Effector memory CD8-positive, alpha-beta T cell (primary cell): ENCODE measurements around the gene KIF1A.

Source experiments
- ATAC-seq: fragments of 150-1000 bp; cut with Tn5 transposase; replicated peaks from 2 replicates; pipeline ENCODE4 v1.10.0; 2021; ENCODE audit warnings: mild to moderate bottlenecking, moderate library complexity
- DNase-seq, 3 experiments: peaks; one replicate each; pipeline ENCODE4 v3.0.0; 2021
- H3K27ac Mint-ChIP-seq, 2 donors: one replicate each; pipeline ENCODE4 v1.8.0; 2022; ENCODE audit warnings: mild to moderate bottlenecking in 2 of 2, mixed read lengths in 2 of 2, moderate library complexity in 2 of 2
- H3K27me3 Mint-ChIP-seq, 2 donors: one replicate each; pipeline ENCODE4 v1.8.0; 2022; ENCODE audit warnings: mixed read lengths in 2 of 2
- H3K36me3 Mint-ChIP-seq: one replicate; pipeline ENCODE4 v1.8.0; 2022; ENCODE audit warnings: mild to moderate bottlenecking, moderate library complexity, mixed read lengths; ENCODE audit not compliant: insufficient read depth
- H3K4me1 Mint-ChIP-seq, 2 donors: one replicate each; pipeline ENCODE4 v1.8.0; 2022; ENCODE audit warnings: low read depth in 2 of 2, mixed read lengths in 2 of 2
- H3K4me3 Mint-ChIP-seq, 2 donors: one replicate each; pipeline ENCODE4 v1.8.0; 2022; ENCODE audit warnings: mild to moderate bottlenecking in 2 of 2, mixed read lengths in 2 of 2, moderate library complexity in 2 of 2
- H3K9me3 Mint-ChIP-seq, 2 donors: one replicate each; pipeline ENCODE4 v1.8.0; 2022; ENCODE audit warnings: mixed read lengths in 2 of 2

KIF1A gene

DNA sequence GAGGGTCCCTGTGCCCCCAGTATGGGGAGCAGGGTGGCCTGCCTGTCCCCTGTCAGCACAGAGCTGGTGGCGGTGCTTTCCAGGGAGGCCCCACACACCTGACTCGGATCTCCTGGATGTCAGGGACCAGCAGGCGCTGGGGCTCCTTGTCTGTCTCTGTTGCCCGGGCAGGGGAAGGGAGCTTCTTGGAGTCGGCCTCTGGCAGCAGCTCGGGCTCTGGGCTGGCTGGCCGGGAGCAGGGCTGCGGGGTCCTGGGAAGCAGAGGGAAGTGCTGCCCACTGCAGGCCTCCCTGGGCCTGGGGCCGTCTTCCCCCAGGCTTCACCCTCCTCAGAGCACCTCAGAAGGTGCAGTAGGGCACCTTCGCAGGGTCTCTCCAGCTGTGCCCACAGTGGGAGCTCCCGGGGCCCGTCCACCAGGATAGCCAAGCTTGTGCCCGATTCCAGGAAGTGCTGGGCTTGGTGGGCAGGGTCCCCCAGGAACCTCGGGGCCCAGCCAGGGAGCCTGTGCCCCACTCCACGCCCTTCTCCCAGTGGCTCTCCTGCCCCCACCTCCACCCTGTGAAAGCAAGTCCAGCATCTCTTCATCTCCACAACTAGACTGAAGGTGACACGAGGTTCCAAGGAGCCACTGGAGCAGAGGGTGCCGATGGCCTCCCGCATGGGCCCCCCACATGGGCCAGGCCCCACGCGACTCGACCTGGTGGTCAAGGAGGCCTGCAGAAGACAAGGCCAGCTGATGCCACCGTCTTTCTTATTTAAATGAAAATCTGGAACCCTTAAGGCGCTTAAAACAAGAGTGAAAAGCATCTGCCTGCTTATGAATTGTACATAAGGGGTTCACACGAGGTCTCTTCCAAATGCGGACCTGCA lies 100.1 kb downstream of the KIF1A start:
- no peaks in the 10 kb centered on the region for H3K9me3 Mint-ChIP-seq
- no peak overlapping the region for H3K4me3 Mint-ChIP-seq
- DNase-seq (no peak), ATAC-seq (no peak)
- H3K27ac Mint-ChIP-seq: no peak overlapping the region
- H3K36me3 Mint-ChIP-seq: no peaks in the 10 kb centered on the region
- H3K4me1 Mint-ChIP-seq: no peaks in the 10 kb centered on the region
- peaks cover 16 to 19% of the 10 kb centered on the region in 2 donors for H3K27me3 Mint-ChIP-seq

DNA sequence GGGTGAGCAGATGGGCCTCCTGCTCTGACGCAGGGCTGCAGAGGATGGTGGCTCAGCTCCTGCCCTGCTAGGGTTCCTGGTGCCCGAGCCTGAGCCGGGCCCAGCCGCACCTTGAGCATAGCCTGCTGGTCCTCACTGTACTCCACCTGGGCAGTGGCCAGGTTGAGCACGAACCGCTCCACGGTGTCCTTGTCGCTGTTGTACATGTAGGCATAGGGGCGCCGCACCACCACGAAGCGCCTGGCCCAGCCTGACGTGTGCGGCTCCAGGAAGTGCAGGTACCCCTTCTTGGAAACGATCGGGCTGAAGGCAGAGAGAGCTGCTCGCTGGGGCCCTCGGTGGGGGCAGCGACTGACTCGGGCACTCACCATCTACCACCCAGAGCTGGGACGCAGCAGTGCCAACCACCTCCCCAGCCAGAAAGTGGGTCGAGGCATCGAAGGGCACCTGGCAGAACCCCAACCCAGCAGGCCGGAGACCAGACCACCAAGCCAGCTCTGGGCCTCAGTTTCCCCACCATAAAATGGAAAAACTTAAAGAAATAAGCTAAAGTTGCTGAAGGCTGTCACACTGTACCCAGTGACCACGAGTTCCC lies 101.0 kb downstream of the KIF1A start:
- H3K27ac Mint-ChIP-seq: no peak overlapping the region
- no peaks in the 10 kb centered on the region for H3K4me1 Mint-ChIP-seq
- H3K4me3 Mint-ChIP-seq: no peak overlapping the region
- no peaks in the 10 kb centered on the region for H3K9me3 Mint-ChIP-seq
- no peak for ATAC-seq
- H3K36me3 Mint-ChIP-seq: no peaks in the 10 kb centered on the region
- DNase-seq: no peak
- H3K27me3 Mint-ChIP-seq: peaks cover 14 to 16% of the 10 kb centered on the region in 2 donors

DNA sequence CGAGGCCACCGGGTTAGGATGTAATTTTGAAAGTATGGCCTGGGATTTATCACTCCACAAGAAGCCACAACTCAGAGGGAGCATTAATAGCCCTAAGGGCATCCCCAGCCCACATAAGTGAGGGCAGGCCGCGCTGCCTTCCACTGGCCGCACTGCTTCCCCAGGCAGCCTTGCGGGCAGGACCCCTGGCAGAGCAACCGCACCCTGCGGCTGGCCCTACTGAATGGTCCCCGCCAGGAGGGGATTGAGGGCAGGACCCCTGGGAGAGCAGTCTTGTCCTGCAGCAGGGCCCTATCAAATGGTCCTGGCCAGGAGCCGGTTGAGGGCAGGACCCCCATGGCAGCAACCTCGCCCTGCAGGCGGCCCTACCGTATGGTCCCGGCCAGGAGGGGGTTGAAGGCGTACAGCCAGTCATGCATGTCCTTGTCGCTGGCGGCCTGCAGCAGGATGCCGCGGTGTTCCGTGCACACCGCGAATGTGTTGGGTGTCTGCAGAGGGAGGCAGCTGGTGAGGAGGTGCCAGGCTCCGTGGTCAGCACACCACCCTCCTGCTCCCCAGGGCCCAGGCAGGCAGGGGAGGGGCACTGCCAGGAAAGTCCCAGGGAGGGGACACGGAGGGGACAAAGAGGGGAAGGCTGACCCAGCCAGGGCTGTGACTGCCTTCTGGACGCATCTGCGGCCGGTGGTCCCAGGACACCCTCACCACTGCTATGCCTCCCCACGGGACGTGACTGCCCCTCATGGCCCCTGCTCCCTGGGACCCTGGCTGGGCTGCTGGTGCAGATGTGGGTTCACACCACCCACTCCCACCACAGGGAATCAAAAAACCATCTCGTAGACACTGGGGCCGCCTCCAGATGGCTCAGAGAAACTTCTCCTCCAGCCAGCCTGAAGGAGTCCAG lies 102.1 kb downstream of the KIF1A start:
- Mint-ChIP-seq H3K9me3 (no peaks in the 10 kb centered on the region), H3K4me1 (no peaks in the 10 kb centered on the region), H3K4me3 (no peak overlapping the region), H3K36me3 (no peaks in the 10 kb centered on the region), H3K27me3 (peaks cover 7 to 9% of the 10 kb centered on the region in 2 donors), H3K27ac (no peak overlapping the region)
- DNase-seq (no peak), ATAC-seq (no peak)

DNA sequence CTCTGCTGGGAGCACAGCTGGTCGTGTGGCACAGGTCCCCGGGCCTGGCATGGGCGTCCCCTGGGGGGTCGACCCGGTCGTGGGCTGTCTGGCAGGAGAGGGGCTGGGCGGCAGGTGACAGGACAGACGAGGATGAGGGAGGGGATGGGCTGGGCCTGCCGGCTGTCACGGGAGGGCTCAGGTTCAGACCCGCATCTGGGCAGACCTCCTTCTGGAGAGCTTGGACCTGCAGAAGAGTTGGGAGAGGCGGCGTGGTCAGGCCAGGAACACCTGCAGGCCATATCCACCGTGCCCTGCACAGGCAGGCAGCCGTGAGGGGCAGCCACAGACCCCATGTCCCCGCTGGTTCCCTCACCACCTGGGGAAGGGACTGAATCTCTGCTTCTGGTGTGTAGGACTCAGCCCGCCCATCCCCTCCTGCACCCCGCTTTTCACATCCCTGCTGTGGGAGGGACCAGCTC lies 102.8 kb downstream of the KIF1A start:
- H3K9me3 Mint-ChIP-seq: no peaks in the 10 kb centered on the region
- ATAC-seq (no peak), DNase-seq (no peak)
- no peak overlapping the region for H3K4me3 Mint-ChIP-seq
- no peaks in the 10 kb centered on the region for H3K4me1 Mint-ChIP-seq
- no peak overlapping the region for H3K27ac Mint-ChIP-seq
- no peaks in the 10 kb centered on the region for H3K36me3 Mint-ChIP-seq
- H3K27me3 Mint-ChIP-seq: peaks cover 7 to 9% of the 10 kb centered on the region in 2 donors

DNA sequence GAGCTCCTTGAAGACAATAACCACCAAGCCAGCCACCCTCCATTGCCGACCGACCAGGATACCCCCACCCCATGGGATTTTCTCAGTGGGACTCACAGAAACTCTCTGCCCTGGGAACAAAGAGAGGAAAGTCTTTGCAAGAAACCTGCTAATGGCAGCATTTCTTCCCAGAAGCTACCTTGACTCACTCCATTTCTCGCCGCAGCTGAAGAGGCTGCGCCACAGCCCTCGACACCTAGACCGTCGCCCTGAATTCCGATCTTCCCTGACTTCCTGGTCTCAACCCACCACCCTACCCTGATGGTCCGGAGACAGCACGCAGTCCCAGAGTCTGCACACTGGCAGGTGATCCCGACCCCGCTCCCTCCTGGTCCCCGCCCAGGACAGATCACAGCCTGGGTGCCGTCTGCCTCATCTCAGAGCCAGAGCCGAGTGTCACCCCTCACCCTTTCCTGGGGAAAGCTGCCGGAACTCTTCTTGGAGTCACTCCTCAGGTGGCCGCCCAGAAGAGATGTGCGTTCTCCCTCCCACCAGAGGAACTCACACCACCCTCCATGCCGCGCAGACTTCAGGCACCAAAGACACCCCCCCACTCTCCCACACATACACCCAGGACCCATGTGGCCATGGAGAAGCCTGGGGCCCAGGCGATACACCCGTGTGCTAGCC lies 103.8 kb downstream of the KIF1A start:
- DNase-seq (no peak), ATAC-seq (no peak)
- no peaks in the 10 kb centered on the region for H3K36me3 Mint-ChIP-seq
- no peak overlapping the region for H3K4me3 Mint-ChIP-seq
- H3K27ac Mint-ChIP-seq: no peak overlapping the region
- no peaks in the 10 kb centered on the region for H3K9me3 Mint-ChIP-seq
- H3K4me1 Mint-ChIP-seq: no peaks in the 10 kb centered on the region
- H3K27me3 Mint-ChIP-seq: peaks cover 13% of the 10 kb centered on the region in 2 donors

DNA sequence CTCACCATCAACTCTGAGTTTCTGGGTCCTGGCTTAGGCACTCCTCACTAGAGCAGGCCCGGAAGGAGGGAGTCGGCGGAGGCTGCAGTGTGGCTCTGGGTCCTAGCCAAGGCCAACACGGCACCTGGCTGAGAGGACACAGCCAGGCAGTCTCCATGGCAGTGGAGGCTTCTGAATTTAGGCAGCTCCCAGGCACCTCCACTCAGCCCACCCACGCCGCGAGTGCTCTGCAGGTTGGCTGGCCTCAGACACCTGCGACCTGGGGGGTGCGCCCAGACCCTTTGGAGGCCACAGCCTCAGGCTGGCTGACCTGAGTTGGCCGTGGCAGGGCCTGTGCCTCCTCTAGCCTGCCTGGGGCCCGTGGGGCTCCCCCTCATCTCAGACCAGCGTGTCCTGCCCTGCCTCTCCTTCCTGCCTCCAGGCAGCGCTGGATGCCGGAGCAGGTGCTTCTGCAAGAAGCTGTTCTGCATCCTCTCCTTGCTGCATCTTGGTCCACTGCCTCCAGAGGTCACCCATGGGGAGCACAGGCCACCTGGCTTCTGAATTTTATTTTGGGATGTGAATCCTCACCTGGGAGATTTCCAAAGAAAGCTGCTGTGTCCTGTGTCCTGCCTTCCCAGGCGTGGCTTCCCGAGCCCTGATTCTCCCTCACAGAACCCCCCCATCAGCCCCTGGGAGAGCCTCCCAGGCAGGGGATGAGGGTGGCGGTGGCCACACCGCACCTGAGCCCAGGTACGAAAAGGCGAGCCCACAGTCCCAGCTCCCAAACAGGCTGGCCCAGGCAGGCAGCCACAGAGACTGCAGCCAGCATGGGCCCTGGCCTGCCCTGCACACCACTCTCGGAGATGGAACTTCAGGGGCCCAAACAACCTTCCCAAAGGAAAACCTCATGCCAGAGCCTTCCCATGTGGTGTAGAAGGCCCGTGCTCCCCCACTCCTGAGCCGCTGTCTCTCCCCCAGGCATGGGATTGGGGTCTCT lies 105.0 kb downstream of the KIF1A start:
- Mint-ChIP-seq H3K27ac (no peak overlapping the region), H3K36me3 (no peaks in the 10 kb centered on the region)
- no peak for ATAC-seq

DNA sequence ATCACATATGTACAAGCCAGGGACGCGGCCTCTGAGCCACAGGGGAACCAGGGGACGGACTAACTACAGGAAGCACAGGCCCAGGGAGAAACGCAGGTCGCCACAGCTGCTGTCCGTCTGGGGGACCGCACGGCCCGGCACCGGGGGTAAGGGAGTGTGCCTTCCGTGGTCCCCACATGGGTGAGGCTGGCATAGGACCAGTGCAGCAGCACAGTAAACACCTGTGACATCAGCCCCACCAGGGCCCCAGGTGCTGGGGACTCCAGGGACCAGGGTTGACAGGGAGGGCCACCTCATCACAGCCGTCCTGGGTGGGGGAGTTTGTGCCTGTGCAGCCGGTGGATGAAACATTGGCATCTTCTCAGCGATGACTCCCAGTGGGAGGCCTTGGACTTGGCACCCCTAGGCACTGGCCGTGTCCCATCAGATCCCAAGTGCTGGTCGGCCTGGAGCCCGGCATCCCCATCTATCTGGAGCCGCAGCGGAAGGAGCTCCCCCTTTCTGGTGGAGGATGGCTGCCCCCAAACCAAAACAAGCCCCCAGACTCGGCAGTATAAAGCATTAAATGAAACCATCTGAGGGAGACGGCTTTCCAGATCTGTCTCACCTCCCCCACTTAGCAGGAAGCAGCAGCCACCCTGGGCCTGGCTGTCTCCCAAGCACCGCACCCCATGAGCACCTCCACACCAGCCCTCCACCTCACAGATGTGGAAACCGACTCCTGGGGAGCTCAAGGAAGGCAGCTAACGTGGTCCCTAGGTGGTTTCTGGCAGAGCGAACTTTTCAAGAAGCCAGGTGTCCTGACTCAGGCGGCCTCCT lies 105.9 kb downstream of the KIF1A start:
- Mint-ChIP-seq H3K27me3 (peaks cover 20 to 30% of the 10 kb centered on the region in 2 donors), H3K36me3 (no peaks in the 10 kb centered on the region), H3K9me3 (no peaks in the 10 kb centered on the region), H3K4me1 (no peaks in the 10 kb centered on the region), H3K27ac (no peak overlapping the region), H3K4me3 (no peak overlapping the region)
- DNase-seq (no peak), ATAC-seq (no peak)

More for the DNA sequence above, 105.0 kb downstream of the KIF1A start:
- no peaks in the 10 kb centered on the region for H3K4me1 Mint-ChIP-seq
- no peak for DNase-seq
- no peak overlapping the region for H3K4me3 Mint-ChIP-seq
- H3K27me3 Mint-ChIP-seq: peaks cover 20 to 22% of the 10 kb centered on the region in 2 donors
- no peaks in the 10 kb centered on the region for H3K9me3 Mint-ChIP-seq

DNA sequence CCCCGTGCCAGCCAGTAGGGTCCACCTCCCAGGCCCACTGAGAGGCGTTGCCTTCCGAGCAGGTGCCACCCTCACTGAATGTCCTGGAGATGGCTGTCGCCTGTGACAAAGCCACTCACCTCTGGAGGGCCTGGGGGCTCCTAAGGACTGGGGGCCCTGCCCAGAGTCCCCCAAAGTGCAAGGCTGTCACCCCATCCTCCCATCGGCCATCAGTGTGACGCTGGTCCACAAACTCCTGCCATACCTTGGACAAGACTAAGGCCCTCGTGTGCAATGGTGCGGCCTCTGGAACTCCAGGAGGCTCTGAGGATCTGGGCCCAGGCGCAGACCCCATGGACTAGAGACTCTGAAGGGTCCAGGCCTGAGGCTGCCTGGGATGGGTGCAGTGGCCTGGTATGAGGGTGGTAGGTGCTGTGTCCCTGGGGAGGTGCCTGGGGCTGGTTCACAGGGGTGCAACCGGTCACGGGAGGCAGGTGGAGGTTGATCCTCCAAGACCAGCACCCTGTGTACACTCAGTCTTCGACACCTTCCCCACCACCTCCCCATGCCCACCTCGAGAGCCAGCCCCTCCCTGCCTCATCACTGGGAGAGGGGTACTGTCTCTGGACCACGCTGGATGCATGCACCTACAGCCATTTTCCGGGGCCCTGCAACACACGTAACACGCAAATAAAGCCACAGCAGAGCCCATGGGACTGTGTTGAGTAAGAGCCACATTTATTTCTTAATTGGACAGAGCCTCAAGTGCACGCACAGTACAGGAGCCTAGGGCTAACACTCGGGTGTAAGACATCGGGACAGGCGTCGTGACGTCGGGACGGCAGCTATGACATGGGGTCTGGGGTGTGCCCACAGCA lies 106.7 kb downstream of the KIF1A start:
- DNase-seq (no peak), ATAC-seq (no peak)
- H3K9me3 Mint-ChIP-seq: no peaks in the 10 kb centered on the region
- H3K4me3 Mint-ChIP-seq: no peak overlapping the region
- no peak overlapping the region for H3K27ac Mint-ChIP-seq
- H3K4me1 Mint-ChIP-seq: no peaks in the 10 kb centered on the region
- no peaks in the 10 kb centered on the region for H3K36me3 Mint-ChIP-seq
- peaks cover 23 to 35% of the 10 kb centered on the region in 2 donors for H3K27me3 Mint-ChIP-seq

DNA sequence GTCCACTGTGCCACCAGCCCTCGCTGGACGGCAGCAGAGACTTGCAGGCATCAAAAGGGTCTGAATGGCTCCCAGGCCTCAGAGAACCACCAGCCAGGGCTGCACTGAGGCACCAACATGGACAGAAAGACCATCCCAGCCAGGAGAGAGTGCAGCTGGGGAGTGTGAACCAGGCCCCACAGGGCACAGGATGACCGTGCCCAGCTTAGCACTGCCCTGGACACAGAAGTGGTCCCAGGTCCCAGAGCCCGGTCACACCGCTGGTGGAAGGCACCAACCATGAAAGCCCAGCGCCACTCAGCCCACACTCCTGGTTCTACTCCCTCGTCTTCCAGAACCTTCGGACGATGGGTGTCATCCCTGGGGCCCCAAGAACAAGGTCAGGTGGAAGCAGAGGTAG lies 107.9 kb downstream of the KIF1A start:
- no peak overlapping the region for H3K27ac Mint-ChIP-seq
- no peak for ATAC-seq

DNA sequence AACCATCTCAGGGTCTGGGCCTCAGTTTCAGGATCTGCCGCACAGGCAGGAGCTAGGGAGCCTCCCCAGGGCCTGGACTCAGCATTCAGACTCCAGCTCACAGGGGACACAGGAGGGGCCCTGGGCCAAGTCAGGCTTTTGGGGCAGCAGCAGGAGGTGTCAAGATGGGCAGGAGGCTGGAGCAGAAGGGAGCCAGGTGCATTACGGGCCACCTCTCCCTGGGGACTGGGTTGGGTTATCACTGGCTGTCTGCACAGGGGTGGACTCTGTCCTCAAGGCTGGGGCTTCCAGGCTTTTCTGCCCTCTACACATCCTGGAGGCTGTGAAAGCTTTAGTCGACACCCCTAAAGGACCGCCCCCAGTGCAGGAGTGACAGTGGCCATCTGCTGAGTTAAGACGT lies 108.3 kb downstream of the KIF1A start:
- no peaks in the 10 kb centered on the region for H3K9me3 Mint-ChIP-seq
- H3K4me1 Mint-ChIP-seq: no peaks in the 10 kb centered on the region
- no peak overlapping the region for H3K27ac Mint-ChIP-seq
- DNase-seq (no peak), ATAC-seq (no peak)
- H3K36me3 Mint-ChIP-seq: no peaks in the 10 kb centered on the region
- H3K27me3 Mint-ChIP-seq: peaks cover 29 to 46% of the 10 kb centered on the region in 2 donors
- H3K4me3 Mint-ChIP-seq: no peak overlapping the region

More for the DNA sequence above, 107.9 kb downstream of the KIF1A start:
- no peaks in the 10 kb centered on the region for H3K9me3 Mint-ChIP-seq
- no peaks in the 10 kb centered on the region for H3K4me1 Mint-ChIP-seq
- DNase-seq: no peak
- peaks cover 29 to 47% of the 10 kb centered on the region in 2 donors for H3K27me3 Mint-ChIP-seq
- H3K36me3 Mint-ChIP-seq: no peaks in the 10 kb centered on the region
- H3K4me3 Mint-ChIP-seq: no peak overlapping the region

DNA sequence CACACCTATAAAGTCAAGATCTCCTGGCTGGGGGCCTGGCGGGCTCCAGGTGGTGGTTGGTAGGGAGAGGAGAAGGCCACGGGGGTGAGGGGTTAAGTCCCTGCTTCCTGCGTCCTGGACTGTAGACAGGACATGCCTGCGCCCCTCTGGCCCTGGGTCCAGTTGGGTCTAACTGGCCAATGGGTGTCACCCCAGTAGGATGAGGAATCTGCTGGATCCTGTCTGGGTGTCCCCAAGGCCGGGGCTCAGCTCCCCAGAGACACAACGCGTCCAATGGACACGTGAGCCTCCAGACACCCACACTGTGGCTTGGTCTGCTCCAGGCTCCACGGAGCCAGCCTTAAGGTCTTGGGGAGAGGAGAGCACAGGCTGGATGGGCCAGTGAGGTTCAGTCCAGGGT lies 108.7 kb downstream of the KIF1A start:
- Mint-ChIP-seq H3K4me1 (no peaks in the 10 kb centered on the region), H3K27ac (no peak overlapping the region), H3K4me3 (no peak overlapping the region), H3K27me3 (peaks cover 25 to 42% of the 10 kb centered on the region in 2 donors), H3K36me3 (no peaks in the 10 kb centered on the region), H3K9me3 (no peaks in the 10 kb centered on the region)
- DNase-seq: no peak
- ATAC-seq: no peak
